ENCODE results near the gene GPATCH2.

The GPATCH2 gene

DNA sequence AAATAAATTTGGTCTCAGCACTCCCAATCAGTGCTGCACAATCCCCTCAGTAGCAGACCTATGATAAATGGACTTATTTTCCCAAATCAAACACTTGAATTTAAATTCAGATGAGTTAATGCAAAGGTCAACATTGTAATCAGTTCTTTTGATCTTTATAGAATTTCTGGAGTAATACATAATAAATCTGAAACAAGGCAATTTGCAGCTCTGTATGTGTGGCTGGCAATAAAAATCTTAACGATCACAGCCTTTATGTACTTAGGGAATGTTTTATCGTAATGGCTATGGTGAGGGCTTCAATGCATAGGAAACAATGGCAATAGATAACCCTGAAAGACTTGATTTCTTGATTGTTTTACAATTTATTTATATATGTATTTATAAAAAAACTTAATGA lies 91.4 kb downstream of the GPATCH2 start:
- H3K4me3 ChIP-seq (replicated peaks; ENCODE audit: insufficient read depth, low read length): no peak overlapping the region
- H3K27me3 ChIP-seq (ENCODE audit: insufficient read depth, poor library complexity, severe bottlenecking): no peaks in the 10 kb centered on the region
- TF ChIP-seq, protein P1, sequence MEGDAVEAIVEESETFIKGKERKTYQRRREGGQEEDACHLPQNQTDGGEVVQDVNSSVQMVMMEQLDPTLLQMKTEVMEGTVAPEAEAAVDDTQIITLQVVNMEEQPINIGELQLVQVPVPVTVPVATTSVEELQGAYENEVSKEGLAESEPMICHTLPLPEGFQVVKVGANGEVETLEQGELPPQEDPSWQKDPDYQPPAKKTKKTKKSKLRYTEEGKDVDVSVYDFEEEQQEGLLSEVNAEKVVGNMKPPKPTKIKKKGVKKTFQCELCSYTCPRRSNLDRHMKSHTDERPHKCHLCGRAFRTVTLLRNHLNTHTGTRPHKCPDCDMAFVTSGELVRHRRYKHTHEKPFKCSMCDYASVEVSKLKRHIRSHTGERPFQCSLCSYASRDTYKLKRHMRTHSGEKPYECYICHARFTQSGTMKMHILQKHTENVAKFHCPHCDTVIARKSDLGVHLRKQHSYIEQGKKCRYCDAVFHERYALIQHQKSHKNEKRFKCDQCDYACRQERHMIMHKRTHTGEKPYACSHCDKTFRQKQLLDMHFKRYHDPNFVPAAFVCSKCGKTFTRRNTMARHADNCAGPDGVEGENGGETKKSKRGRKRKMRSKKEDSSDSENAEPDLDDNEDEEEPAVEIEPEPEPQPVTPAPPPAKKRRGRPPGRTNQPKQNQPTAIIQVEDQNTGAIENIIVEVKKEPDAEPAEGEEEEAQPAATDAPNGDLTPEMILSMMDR (IDR thresholded peaks at IDR 0.05; ENCODE audit: insufficient read depth, low read length): no peak
- H3K27ac ChIP-seq (replicated peaks): no peak overlapping the region
- no peak for DNase-seq (ENCODE audit: low read depth in 1 of 2, low spot score in 1 of 2)

- DNase-seq (ENCODE audit: low read depth in 1 of 2, low spot score in 1 of 2): no peak
- Histone ChIP-seq H3K4me3 (replicated peaks; ENCODE audit: insufficient read depth, low read length) (no peak overlapping the region), H3K27me3 (ENCODE audit: insufficient read depth, poor library complexity, severe bottlenecking) (no peaks in the 10 kb centered on the region), H3K27ac (replicated peaks) (no peak overlapping the region)
- no peak for TF ChIP-seq SPI1 (IDR thresholded peaks at IDR 0.05; ENCODE audit: borderline replicate concordance, low read depth)
- no peak for TF ChIP-seq POLR2AphosphoS5 (IDR thresholded peaks at IDR 0.05; ENCODE audit: low read depth)
- TF ChIP-seq GABPA (IDR thresholded peaks at IDR 0.05; ENCODE audit: low read depth): no peak
- TF ChIP-seq, protein P2, sequence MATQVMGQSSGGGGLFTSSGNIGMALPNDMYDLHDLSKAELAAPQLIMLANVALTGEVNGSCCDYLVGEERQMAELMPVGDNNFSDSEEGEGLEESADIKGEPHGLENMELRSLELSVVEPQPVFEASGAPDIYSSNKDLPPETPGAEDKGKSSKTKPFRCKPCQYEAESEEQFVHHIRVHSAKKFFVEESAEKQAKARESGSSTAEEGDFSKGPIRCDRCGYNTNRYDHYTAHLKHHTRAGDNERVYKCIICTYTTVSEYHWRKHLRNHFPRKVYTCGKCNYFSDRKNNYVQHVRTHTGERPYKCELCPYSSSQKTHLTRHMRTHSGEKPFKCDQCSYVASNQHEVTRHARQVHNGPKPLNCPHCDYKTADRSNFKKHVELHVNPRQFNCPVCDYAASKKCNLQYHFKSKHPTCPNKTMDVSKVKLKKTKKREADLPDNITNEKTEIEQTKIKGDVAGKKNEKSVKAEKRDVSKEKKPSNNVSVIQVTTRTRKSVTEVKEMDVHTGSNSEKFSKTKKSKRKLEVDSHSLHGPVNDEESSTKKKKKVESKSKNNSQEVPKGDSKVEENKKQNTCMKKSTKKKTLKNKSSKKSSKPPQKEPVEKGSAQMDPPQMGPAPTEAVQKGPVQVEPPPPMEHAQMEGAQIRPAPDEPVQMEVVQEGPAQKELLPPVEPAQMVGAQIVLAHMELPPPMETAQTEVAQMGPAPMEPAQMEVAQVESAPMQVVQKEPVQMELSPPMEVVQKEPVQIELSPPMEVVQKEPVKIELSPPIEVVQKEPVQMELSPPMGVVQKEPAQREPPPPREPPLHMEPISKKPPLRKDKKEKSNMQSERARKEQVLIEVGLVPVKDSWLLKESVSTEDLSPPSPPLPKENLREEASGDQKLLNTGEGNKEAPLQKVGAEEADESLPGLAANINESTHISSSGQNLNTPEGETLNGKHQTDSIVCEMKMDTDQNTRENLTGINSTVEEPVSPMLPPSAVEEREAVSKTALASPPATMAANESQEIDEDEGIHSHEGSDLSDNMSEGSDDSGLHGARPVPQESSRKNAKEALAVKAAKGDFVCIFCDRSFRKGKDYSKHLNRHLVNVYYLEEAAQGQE (IDR thresholded peaks at IDR 0.05; ENCODE audit: insufficient replicate concordance, low read depth): no peak
- TF ChIP-seq, protein P1 (IDR thresholded peaks at IDR 0.05; ENCODE audit: insufficient read depth, low read length): no peak
Observed at GRCh38 chr1:217535601-217536377, 95.1 kb downstream of the GPATCH2 start.

DNA sequence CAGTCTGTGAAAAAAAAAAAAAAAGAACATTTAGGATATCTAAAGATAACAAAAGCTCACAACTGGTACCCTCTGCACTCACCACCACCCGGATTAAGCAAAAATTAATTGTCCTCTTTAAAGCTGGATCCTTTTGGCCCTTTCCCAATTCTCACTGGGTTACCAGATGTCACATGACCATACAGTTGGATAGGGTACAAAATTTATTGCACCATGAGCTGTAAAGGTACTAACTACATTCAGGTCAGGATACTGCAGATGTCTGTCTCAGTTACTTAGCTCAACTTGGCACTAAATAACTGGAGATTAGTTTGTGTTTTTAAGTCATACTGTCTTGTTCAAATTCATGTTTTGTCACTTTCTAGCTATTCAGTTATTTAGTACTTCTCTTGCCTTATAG lies 96.3 kb downstream of the GPATCH2 start:
- H3K27ac ChIP-seq (replicated peaks): no peak overlapping the region
- H3K4me3 ChIP-seq (replicated peaks; ENCODE audit: insufficient read depth, low read length): no peak overlapping the region
- TF ChIP-seq, protein P2 (IDR thresholded peaks at IDR 0.05; ENCODE audit: insufficient replicate concordance, low read depth): no peak
- TF ChIP-seq POLR2AphosphoS5 (IDR thresholded peaks at IDR 0.05; ENCODE audit: low read depth): no peak
- no peak for DNase-seq (ENCODE audit: low read depth in 1 of 2, low spot score in 1 of 2)
- H3K27me3 ChIP-seq (ENCODE audit: insufficient read depth, poor library complexity, severe bottlenecking): no peaks in the 10 kb centered on the region

DNA sequence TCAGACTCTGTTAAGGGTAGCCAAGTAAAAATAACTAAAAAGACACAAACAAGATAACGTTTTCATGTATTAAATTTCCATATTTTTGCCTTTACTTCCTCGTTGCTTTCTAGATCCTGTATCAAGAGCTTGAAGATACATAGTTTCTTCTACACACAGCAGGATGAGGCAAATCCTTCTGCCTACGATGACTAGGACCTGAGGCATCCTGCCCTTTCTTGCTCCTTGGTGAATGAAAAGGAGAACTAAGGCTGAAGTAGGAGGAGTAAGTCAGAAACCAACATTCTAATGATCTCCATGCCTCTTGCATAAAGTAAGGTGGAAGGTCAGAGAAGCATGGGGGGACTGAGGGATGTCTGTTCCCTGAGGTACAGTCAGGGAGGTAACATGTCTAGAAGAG lies 102.6 kb downstream of the GPATCH2 start:
- no peaks in the 10 kb centered on the region for H3K27me3 ChIP-seq (ENCODE audit: insufficient read depth, poor library complexity, severe bottlenecking)
- TF ChIP-seq SPI1 (IDR thresholded peaks at IDR 0.05; ENCODE audit: borderline replicate concordance, low read depth) (no peak), POLR2AphosphoS5 (IDR thresholded peaks at IDR 0.05; ENCODE audit: low read depth) (no peak), GABPA (IDR thresholded peaks at IDR 0.05; ENCODE audit: low read depth) (no peak)
- TF ChIP-seq, protein P2 (IDR thresholded peaks at IDR 0.05; ENCODE audit: insufficient replicate concordance, low read depth): no peak
- TF ChIP-seq, protein P1 (IDR thresholded peaks at IDR 0.05; ENCODE audit: insufficient read depth, low read length): no peak
- no peak overlapping the region for H3K27ac ChIP-seq (replicated peaks)
- no peak overlapping the region for H3K4me3 ChIP-seq (replicated peaks; ENCODE audit: insufficient read depth, low read length)
- DNase-seq (ENCODE audit: low read depth in 1 of 2, low spot score in 1 of 2): no peak
